Measurements from ENCODE around the gene DNAH7.

DNAH7 gene

DNA sequence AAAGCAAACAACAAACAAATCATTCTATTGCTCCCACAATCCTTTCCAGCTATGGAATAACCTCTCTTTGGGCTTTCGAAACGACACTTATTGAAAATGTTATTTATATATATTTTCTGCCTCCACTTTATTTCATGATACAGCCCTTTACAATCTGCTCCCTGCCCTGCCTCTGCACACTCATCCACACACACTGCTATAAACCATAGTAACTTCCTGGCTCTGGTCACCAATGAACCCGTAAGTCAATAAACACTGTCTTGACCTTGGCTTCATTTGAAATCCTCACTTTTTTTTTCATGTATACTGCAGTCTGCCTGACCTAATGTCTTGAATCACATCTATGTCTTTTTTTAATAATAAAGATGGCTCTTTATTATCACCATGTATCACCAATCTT, 250.1 kb downstream of the DNAH7 start:
- TF ChIP-seq, protein P1, sequence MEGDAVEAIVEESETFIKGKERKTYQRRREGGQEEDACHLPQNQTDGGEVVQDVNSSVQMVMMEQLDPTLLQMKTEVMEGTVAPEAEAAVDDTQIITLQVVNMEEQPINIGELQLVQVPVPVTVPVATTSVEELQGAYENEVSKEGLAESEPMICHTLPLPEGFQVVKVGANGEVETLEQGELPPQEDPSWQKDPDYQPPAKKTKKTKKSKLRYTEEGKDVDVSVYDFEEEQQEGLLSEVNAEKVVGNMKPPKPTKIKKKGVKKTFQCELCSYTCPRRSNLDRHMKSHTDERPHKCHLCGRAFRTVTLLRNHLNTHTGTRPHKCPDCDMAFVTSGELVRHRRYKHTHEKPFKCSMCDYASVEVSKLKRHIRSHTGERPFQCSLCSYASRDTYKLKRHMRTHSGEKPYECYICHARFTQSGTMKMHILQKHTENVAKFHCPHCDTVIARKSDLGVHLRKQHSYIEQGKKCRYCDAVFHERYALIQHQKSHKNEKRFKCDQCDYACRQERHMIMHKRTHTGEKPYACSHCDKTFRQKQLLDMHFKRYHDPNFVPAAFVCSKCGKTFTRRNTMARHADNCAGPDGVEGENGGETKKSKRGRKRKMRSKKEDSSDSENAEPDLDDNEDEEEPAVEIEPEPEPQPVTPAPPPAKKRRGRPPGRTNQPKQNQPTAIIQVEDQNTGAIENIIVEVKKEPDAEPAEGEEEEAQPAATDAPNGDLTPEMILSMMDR (IDR thresholded peaks at IDR 0.05), result no peak
- TF ChIP-seq ZFX (IDR thresholded peaks at IDR 0.05; ENCODE audit: borderline replicate concordance), result no peak
- no peak overlapping the region for H3K27ac ChIP-seq

DNA sequence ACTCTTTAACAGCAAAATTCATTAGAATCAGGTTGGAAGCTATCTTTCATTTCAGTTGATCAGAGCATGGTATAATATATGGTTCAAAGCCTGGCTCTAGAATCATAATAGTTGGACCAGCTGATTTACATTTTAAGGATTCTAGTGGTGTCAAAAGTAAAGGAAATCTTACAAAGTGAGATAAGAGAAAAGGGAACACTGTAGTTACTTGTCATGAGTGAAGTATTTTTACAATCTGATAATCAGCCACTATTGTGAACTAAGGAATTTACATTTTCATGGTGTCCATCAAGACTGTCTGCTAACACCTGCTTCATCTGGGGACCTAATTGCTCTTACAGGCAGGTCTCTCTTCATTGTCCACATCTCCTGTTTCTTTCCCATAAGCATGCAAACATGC, 250.5 kb downstream of the DNAH7 start:
- no peak for TF ChIP-seq ZFX (IDR thresholded peaks at IDR 0.05; ENCODE audit: borderline replicate concordance)
- TF ChIP-seq, protein P1 (IDR thresholded peaks at IDR 0.05), result no peak
- H3K27ac ChIP-seq, result no peak overlapping the region

DNA sequence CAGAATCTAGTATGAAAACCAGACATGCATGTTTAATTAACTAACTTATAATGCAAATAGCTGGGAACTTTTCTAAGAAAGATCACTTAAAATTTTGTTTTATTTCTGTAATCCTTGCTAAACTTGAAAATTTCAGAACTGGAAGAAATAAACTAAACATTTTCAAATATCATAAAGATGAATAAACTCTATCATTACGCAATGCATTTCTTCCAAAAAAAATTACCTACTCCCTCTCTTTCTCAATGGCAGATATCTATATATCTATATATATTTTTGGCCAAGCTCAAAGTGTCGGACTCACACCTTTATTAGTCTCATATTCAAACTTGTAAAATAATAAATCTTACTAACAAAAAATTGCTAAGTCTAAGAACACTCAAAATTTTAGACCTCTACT, 253.6 kb downstream of the DNAH7 start:
- no peak overlapping the region for H3K27ac ChIP-seq
- TF ChIP-seq ZFX (IDR thresholded peaks at IDR 0.05; ENCODE audit: borderline replicate concordance), result no peak
- TF ChIP-seq, protein P1 (IDR thresholded peaks at IDR 0.05), result no peak

DNA sequence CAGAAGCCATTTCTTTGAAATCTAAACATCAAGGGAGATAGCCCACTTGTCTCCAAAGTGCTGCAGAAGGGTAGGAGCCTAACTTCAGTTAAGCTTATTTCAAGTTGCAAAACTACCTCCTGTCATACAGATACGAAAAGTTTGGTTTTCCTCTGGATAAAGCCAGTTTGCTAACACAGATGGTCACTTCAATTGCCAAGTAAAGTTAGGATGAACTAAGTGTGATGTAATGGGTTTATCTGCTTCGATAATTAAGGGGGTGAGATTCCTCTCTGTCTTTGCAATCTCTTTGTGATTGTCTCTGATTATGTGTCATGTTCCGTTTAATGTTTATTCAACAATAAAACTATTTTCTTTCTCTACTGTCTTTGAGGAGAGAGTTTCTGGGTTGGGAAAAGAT, 255.2 kb downstream of the DNAH7 start:
- H3K27ac ChIP-seq, result no peak overlapping the region
- TF ChIP-seq, protein P1 (IDR thresholded peaks at IDR 0.05), result no peak
- TF ChIP-seq ZFX (IDR thresholded peaks at IDR 0.05; ENCODE audit: borderline replicate concordance), result no peak

DNA sequence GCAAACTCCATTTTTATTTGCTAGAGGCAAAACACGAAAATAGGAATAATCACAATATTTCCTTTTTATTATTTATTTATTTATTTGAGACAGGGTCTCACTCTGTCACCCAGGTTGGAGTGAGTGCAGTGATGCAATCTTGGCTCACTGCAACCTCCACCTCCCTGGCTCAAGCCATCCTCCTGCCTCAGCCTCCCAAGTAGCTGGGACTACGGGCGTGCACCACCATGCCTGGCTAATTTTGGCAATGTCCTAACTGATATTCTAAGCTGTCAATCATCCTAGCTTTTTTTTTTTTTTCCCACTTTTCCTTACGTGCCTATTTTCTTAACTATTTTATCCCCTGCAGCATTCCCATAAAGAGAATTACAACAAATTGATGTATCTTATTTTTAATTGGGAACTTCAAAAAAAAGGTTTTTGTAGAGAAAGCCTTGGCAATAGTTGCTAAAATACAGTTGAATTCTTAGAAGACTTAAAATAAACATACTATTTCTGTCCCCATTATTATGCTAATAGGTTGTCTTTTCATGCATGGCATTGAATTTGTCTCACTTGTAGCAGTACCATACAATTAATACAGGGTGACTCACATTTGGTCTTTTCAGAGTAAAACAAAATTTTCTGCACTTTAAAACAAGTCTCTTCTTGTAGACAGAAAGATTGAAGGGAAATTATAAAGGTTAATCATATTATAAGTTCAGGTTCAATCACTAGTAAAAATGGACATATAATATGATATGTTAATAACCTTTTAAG, 258.1 kb downstream of the DNAH7 start:
- H3K27ac ChIP-seq, result no peak overlapping the region
- TF ChIP-seq ZFX (IDR thresholded peaks at IDR 0.05; ENCODE audit: borderline replicate concordance), result no peak
- TF ChIP-seq, protein P1 (IDR thresholded peaks at IDR 0.05), result no peak

DNA sequence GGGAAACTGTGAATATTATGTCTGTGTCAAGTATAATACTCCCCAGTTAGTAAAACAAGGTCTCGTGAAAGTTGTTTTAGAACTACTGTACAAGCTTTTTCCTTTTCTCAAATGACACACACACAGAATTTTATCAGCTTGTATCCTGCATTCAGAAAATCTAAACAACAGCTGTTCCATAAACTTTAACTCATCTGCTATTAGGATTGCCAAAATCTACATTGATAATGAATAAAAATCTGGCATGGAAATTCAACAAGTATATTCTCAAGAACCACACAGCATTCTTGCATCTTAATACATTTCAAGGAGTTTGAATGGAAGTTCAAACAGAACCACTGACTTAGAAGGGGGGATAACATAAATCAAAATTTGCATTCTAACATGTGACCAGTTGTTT, 260.4 kb downstream of the DNAH7 start:
- H3K27ac ChIP-seq, result no peak overlapping the region
- TF ChIP-seq ZFX (IDR thresholded peaks at IDR 0.05; ENCODE audit: borderline replicate concordance), result no peak
- TF ChIP-seq, protein P1 (IDR thresholded peaks at IDR 0.05), result no peak

DNA sequence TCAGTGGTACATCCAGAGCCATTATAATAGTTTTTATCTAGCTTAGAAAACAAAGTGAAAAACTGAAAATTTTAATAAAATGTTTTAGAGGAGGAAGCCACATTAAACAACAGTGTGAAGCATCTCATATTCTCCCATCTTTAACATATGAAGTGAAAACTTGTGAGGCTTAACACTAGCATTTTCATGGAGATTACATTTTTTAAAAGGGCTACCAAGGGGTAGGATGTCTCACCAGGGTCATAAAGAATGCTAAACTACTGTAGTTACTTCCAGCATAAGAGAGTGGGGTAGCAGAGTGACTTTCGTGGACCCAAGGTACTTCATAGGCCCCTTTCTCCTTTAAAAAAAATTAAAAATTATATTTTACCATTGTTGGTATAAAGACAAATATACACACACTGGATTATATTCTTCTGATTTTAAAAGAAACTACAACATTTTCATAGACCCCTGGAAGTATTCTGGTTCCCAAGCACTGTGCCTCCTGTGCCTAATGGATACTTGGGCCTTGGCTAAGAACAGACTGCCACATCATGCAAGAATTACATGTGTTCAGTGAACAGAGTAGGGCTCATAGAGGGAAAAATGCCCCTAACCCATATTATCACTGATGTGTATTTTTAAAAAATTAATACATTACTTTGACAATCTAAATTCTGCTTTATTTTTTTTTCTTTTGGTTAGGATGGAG, 263.2 kb downstream of the DNAH7 start:
- no peak for TF ChIP-seq ZFX (IDR thresholded peaks at IDR 0.05; ENCODE audit: borderline replicate concordance)
- TF ChIP-seq, protein P1 (IDR thresholded peaks at IDR 0.05), result no peak
- H3K27ac ChIP-seq, result no peak overlapping the region
